Lower lobe of right lung (tissue), 2 donors: ENCODE results near the gene NACAD. TPM values are rescaled to one million over a fixed set of nuclear protein-coding genes. Genes with fewer than 3 reads are reported as not detected.

ENCODE experiments used
- ATAC-seq, 2 donors: fragments of 200-7000 bp; cut with Tn5 transposase; one replicate each; pipeline ENCODE4 v1.9.1; 2020 to 2022; ENCODE audit warnings: mild to moderate bottlenecking in 2 of 2, moderate library complexity in 2 of 2
- DNase-seq: peaks from one replicate; pipeline ENCODE4 v3.0.0-alpha.2; 2020
- H3K27ac ChIP-seq: fragments of 200-600 bp; one replicate; pipeline ENCODE4 v1.8.0; 2022
- H3K27me3 ChIP-seq: fragments of 200-600 bp; one replicate; pipeline ENCODE4 v1.8.0; 2022; ENCODE audit warnings: low read depth
- H3K36me3 ChIP-seq: fragments of 200-600 bp; one replicate; pipeline ENCODE4 v1.8.0; 2022; ENCODE audit warnings: mild to moderate bottlenecking
- H3K4me1 ChIP-seq: fragments of 200-600 bp; one replicate; pipeline ENCODE4 v1.8.0; 2022
- H3K4me3 ChIP-seq: fragments of 200-600 bp; one replicate; pipeline ENCODE4 v1.8.0; 2022; ENCODE audit warnings: mild to moderate bottlenecking
- H3K9me3 ChIP-seq: fragments of 200-600 bp; one replicate; pipeline ENCODE4 v1.8.0; 2022
- CTCF ChIP-seq: fragments of 200-600 bp; IDR thresholded peaks from one replicate; pipeline ENCODE4 v1.8.0; 2022; ENCODE audit warnings: antibody characterized with exemption, mild to moderate bottlenecking
- intact Hi-C: fragments of 100-400 bp; cut with DNase I; formaldehyde crosslinking; loops from one replicate; pipeline ENCODE4 v1.11.0; 2022
- total RNA-seq: library from RNA; stranded (reverse); fragmentation: NEBNext Ultra II Directional; extraction: Animal tissue kit (Norgen Biotek cat#: 25700); gene quantifications from one replicate; pipeline ENCODE4 v1.2.1, GENCODE V29; 2021
- donor health status: DM: no; HTN: yes; CAD: no; lungs with severe emphysema.

Gene NACAD
- total RNA-seq, 1 donor from 2014 or later: 2.5 TPM

DNA sequence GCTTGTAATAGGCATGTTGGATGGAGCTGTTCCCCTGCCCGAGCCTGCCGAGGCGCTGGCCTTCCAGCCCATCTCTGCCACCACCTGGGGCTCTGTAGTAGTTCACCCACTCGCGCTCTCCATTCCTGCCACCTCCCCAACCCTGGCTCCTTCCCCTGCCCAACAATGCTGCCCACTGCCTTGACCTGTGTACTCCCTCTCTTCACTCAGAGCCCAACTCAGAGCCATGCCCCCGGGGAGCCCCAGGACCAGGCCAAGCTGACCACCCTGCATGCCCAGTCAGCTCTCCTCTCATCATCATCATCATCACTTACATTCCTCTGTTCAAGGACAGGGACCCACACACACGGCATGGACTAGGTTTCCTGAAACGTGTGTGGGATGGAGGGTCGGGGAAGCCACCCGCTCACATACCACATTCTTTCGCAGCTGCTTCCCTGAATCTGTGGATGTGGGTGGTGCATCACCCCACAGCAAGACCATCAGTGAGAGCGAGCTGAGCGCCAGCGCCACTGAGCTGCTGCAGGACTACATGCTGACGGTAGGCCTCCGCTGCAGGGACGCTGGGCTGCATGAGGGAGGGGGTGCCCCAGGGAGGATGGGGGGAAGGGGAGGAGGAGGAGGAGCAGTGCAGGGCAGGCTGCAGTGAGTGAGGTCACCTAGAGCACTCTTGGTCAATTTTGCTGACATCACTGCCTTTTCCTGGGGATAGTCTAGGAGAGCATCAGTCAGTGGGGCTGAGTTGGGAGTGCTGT is 15.6 kb downstream of the NACAD start:
- ATAC-seq: no peak
- Histone ChIP-seq H3K4me3 (no peak overlapping the region), H3K36me3 (peaks cover 96% of the 10 kb centered on the region), H3K4me1 (no peaks in the 10 kb centered on the region), H3K27me3 (no peaks in the 10 kb centered on the region), H3K27ac (no peak overlapping the region), H3K9me3 (no peaks in the 10 kb centered on the region)
- TF ChIP-seq CTCF: no peak
- intact Hi-C loops: no loop called here
- DNase-seq: no peak

DNA sequence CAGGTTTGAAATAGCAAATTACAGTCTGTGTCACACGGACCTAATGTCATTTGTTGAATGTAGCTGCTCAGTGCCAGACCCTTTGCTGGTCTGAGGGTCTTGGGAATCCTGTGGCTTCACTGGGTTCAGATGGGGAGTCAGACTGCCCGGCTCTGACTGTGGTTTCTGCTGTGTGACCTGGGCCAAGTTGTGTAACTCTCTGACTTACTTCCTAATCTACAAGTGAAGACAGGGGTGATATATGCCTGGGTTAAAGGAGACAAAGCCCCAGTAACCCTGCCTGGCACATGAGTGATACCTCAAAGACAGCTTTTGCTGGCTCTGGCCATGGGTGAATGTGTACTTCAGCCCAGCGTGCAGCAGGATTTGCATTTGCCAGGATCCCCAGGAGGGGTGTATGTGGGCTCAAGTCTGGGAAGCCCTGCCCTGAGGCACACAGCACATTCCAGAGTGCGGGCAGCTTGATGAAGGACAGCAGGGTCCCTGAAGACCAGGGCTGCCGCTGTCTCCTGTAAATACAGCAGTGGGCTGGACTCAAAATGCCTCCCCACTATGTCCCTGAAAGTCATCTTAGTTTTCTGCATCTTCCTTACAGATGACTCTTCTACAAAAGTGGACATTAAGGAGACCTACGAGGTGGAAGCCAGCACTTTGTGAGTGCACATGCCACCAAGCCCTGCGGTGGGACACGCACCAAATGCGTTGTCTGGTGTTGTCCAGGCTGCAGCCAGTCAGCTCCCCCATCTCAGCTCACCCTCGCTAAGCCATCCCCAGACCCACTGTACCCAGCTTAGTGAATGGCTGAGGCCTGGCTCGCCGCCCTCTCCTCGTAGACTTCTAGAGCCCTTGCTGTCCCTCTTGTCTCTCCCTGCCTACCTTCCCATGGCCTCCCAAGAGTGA is 16.4 kb downstream of the NACAD start:
- Histone ChIP-seq H3K4me3 (no peak overlapping the region), H3K4me1 (no peaks in the 10 kb centered on the region), H3K36me3 (peaks cover 100% of the 10 kb centered on the region), H3K27me3 (no peaks in the 10 kb centered on the region), H3K9me3 (no peaks in the 10 kb centered on the region), H3K27ac (no peak overlapping the region)
- intact Hi-C loops: no loop called here
- DNase-seq (no peak), ATAC-seq (peak; percentile 42 to 63)
- no peak for TF ChIP-seq CTCF

GRCh38 chr7:45071528-45071927 is 17.2 kb downstream of the NACAD start:
- ATAC-seq: no peak
- H3K9me3 ChIP-seq: no peaks in the 10 kb centered on the region
- no peak for TF ChIP-seq CTCF
- H3K36me3 ChIP-seq: peaks cover 100% of the 10 kb centered on the region
- DNase-seq: no peak
- H3K27me3 ChIP-seq: no peaks in the 10 kb centered on the region
- H3K4me3 ChIP-seq: no peak overlapping the region
- H3K4me1 ChIP-seq: no peaks in the 10 kb centered on the region
- intact Hi-C loops: no loop called here
- no peak overlapping the region for H3K27ac ChIP-seq

- Histone ChIP-seq H3K9me3 (no peaks in the 10 kb centered on the region), H3K4me1 (no peaks in the 10 kb centered on the region), H3K4me3 (no peak overlapping the region), H3K27ac (no peak overlapping the region), H3K27me3 (no peaks in the 10 kb centered on the region), H3K36me3 (peaks cover 100% of the 10 kb centered on the region)
- DNase-seq (no peak), ATAC-seq (no peak)
- no peak for TF ChIP-seq CTCF
- intact Hi-C loops: no loop called here
Measured at GRCh38 chr7:45070254-45070642, 18.5 kb downstream of the NACAD start.

DNA sequence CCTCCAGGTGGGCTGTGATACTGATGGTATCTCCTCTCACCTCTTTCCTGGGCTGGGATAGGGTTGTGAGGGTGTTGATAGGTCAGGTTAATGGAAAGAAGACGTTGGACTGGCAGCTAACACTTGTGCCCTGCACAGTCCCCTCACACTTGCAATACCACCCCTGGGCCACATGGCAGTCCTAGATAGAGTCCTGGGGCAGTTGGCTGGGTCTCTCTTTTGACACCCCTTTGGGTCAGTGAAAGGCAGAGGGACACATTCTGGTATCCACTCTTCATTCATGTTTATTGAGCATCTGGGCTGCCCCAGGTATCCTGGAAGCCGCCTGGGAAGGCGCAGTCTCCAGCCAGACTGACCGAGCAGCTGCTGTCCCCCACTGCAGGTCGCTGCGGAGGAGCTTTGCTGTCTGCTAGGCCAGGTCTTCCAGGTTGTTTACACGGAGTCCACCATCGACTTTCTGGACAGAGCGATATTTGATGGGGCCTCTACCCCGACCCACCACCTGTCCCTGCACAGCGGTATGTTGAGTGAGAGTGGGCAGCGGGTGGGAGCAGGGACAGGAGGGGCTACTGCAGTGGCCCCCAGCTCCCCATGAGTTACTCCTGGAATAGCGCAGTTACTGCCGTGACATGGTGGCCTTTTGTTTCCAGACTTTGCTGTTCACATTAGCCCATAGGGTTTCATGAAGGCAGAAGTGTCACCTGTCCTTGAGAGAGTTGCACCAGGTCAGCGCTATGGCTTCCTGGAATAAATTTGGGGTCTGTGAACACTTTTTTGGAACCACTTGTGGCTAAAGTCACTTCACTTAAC is 19.1 kb downstream of the NACAD start:
- intact Hi-C loops: no loop called here
- Histone ChIP-seq H3K4me3 (no peak overlapping the region), H3K36me3 (peaks cover 100% of the 10 kb centered on the region), H3K27me3 (no peaks in the 10 kb centered on the region), H3K4me1 (no peaks in the 10 kb centered on the region), H3K27ac (no peak overlapping the region), H3K9me3 (no peaks in the 10 kb centered on the region)
- no peak for TF ChIP-seq CTCF
- no peak for DNase-seq
- no peak for ATAC-seq
